ENCODE results near the gene ARHGAP32.

DNA sequence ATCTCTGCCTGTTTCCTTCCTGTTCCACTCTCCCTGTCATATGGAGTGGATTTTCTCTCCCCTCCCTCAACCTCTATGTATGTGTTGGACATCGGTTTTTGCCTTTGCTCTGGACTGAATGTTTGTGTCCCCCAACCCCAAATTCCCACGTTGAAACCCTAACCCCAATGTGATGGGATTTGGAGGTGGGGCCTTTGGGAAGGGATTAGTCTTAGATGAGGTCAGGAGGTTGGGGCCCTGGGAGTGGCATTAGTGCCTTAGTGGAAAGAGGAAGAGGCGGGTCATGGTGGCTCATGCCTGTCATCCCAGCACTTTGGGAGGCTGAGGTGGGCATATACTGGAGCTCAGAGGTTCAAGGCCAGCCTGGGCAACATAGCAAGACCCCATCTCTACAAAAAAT, 261.1 kb downstream of the ARHGAP32 start:
- TF ChIP-seq, protein P1, sequence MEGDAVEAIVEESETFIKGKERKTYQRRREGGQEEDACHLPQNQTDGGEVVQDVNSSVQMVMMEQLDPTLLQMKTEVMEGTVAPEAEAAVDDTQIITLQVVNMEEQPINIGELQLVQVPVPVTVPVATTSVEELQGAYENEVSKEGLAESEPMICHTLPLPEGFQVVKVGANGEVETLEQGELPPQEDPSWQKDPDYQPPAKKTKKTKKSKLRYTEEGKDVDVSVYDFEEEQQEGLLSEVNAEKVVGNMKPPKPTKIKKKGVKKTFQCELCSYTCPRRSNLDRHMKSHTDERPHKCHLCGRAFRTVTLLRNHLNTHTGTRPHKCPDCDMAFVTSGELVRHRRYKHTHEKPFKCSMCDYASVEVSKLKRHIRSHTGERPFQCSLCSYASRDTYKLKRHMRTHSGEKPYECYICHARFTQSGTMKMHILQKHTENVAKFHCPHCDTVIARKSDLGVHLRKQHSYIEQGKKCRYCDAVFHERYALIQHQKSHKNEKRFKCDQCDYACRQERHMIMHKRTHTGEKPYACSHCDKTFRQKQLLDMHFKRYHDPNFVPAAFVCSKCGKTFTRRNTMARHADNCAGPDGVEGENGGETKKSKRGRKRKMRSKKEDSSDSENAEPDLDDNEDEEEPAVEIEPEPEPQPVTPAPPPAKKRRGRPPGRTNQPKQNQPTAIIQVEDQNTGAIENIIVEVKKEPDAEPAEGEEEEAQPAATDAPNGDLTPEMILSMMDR (IDR thresholded peaks at IDR 0.05), result no peak
- no peak for TF ChIP-seq POLR2A (IDR thresholded peaks at IDR 0.05)
